ENCODE measurements around the gene MDK.

MDK gene

GRCh38 chr11:46407635-46408034, 26.2 kb downstream of the MDK start:
- Histone ChIP-seq H3K9ac (ENCODE audit: low read depth, low read length) (no peak overlapping the region), H3K9me3 (ENCODE audit: control insufficient read depth, insufficient read depth, low read length) (no peaks in the 10 kb centered on the region), H3K4me1 (ENCODE audit: insufficient read depth, low read length) (no peaks in the 10 kb centered on the region), H3K36me3 (ENCODE audit: insufficient read depth, low read length) (peaks cover 8% of the 10 kb centered on the region)

- Histone ChIP-seq H3K9ac (ENCODE audit: low read depth, low read length) (no peak overlapping the region), H3K4me1 (ENCODE audit: insufficient read depth, low read length) (no peaks in the 10 kb centered on the region), H3K9me3 (ENCODE audit: control insufficient read depth, insufficient read depth, low read length) (no peaks in the 10 kb centered on the region), H3K36me3 (ENCODE audit: insufficient read depth, low read length) (peaks cover 8% of the 10 kb centered on the region)
These were observed 27.0 kb downstream of the MDK start for GRCh38 chr11:46408407-46408986.

- H3K4me1 ChIP-seq (ENCODE audit: insufficient read depth, low read length): no peaks in the 10 kb centered on the region
- peaks cover 8% of the 10 kb centered on the region for H3K36me3 ChIP-seq (ENCODE audit: insufficient read depth, low read length)
- no peak overlapping the region for H3K9ac ChIP-seq (ENCODE audit: low read depth, low read length)
- no peaks in the 10 kb centered on the region for H3K9me3 ChIP-seq (ENCODE audit: control insufficient read depth, insufficient read depth, low read length)
These were observed 28.6 kb downstream of the MDK start for GRCh38 chr11:46410021-46410420.

- no peaks in the 10 kb centered on the region for H3K9me3 ChIP-seq (ENCODE audit: control insufficient read depth, insufficient read depth, low read length)
- H3K9ac ChIP-seq (ENCODE audit: low read depth, low read length): no peak overlapping the region
- H3K4me1 ChIP-seq (ENCODE audit: insufficient read depth, low read length): no peaks in the 10 kb centered on the region
- H3K36me3 ChIP-seq (ENCODE audit: insufficient read depth, low read length): no peaks in the 10 kb centered on the region; the same call in 1 of the 2 replicates
These were observed 32.4 kb downstream of the MDK start for GRCh38 chr11:46413760-46414465.

GRCh38 chr11:46414466-46414796, 33.0 kb downstream of the MDK start:
- Histone ChIP-seq H3K9ac (ENCODE audit: low read depth, low read length) (no peak overlapping the region), H3K4me1 (ENCODE audit: insufficient read depth, low read length) (no peaks in the 10 kb centered on the region), H3K9me3 (ENCODE audit: control insufficient read depth, insufficient read depth, low read length) (no peaks in the 10 kb centered on the region), H3K36me3 (ENCODE audit: insufficient read depth, low read length) (no peaks in the 10 kb centered on the region; the same call in 1 of the 2 replicates)

GRCh38 chr11:46414879-46415278, 33.4 kb downstream of the MDK start:
- H3K36me3 ChIP-seq (ENCODE audit: insufficient read depth, low read length): no peaks in the 10 kb centered on the region; the same call in 1 of the 2 replicates
- H3K9ac ChIP-seq (ENCODE audit: low read depth, low read length): no peak overlapping the region
- H3K4me1 ChIP-seq (ENCODE audit: insufficient read depth, low read length): no peaks in the 10 kb centered on the region
- no peaks in the 10 kb centered on the region for H3K9me3 ChIP-seq (ENCODE audit: control insufficient read depth, insufficient read depth, low read length)

GRCh38 chr11:46417711-46418110, 36.2 kb downstream of the MDK start:
- Histone ChIP-seq H3K9ac (ENCODE audit: low read depth, low read length) (no peak overlapping the region), H3K9me3 (ENCODE audit: control insufficient read depth, insufficient read depth, low read length) (no peaks in the 10 kb centered on the region), H3K36me3 (ENCODE audit: insufficient read depth, low read length) (no peaks in the 10 kb centered on the region; the same call in 1 of the 2 replicates), H3K4me1 (ENCODE audit: insufficient read depth, low read length) (no peaks in the 10 kb centered on the region)

GRCh38 chr11:46418751-46419150, 37.3 kb downstream of the MDK start:
- H3K36me3 ChIP-seq (ENCODE audit: insufficient read depth, low read length): no peaks in the 10 kb centered on the region; the same call in 1 of the 2 replicates
- no peaks in the 10 kb centered on the region for H3K4me1 ChIP-seq (ENCODE audit: insufficient read depth, low read length)
- H3K9ac ChIP-seq (ENCODE audit: low read depth, low read length): no peak overlapping the region
- no peaks in the 10 kb centered on the region for H3K9me3 ChIP-seq (ENCODE audit: control insufficient read depth, insufficient read depth, low read length)

- Histone ChIP-seq H3K4me1 (ENCODE audit: insufficient read depth, low read length) (no peaks in the 10 kb centered on the region), H3K36me3 (ENCODE audit: insufficient read depth, low read length) (no peaks in the 10 kb centered on the region; the same call in 1 of the 2 replicates), H3K9ac (ENCODE audit: low read depth, low read length) (no peak overlapping the region)
These were observed 39.0 kb downstream of the MDK start for GRCh38 chr11:46420513-46420912.

GRCh38 chr11:46421257-46421880, 39.9 kb downstream of the MDK start:
- Histone ChIP-seq H3K36me3 (ENCODE audit: insufficient read depth, low read length) (no peaks in the 10 kb centered on the region), H3K4me1 (ENCODE audit: insufficient read depth, low read length) (no peaks in the 10 kb centered on the region), H3K9ac (ENCODE audit: low read depth, low read length) (no peak overlapping the region), H3K9me3 (ENCODE audit: control insufficient read depth, insufficient read depth, low read length) (no peaks in the 10 kb centered on the region)

More at GRCh38 chr11:46420513-46420912, 39.0 kb downstream of the MDK start:
- H3K9me3 ChIP-seq (ENCODE audit: control insufficient read depth, insufficient read depth, low read length): no peaks in the 10 kb centered on the region

- no peak overlapping the region for H3K9ac ChIP-seq (ENCODE audit: low read depth, low read length)
These were observed 41.1 kb downstream of the MDK start for GRCh38 chr11:46422588-46422987.

GRCh38 chr11:46426233-46426991, 44.9 kb downstream of the MDK start:
- Histone ChIP-seq H3K9ac (ENCODE audit: low read depth, low read length) (no peak overlapping the region), H3K4me1 (ENCODE audit: insufficient read depth, low read length) (peaks cover 16% of the 10 kb centered on the region), H3K36me3 (ENCODE audit: insufficient read depth, low read length) (no peaks in the 10 kb centered on the region), H3K9me3 (ENCODE audit: control insufficient read depth, insufficient read depth, low read length) (no peaks in the 10 kb centered on the region)

More at GRCh38 chr11:46422588-46422987, 41.1 kb downstream of the MDK start:
- no peaks in the 10 kb centered on the region for H3K9me3 ChIP-seq (ENCODE audit: control insufficient read depth, insufficient read depth, low read length)
- H3K4me1 ChIP-seq (ENCODE audit: insufficient read depth, low read length): peaks cover 10% of the 10 kb centered on the region; the same call in 1 of the 2 replicates
- H3K36me3 ChIP-seq (ENCODE audit: insufficient read depth, low read length): no peaks in the 10 kb centered on the region

- H3K9me3 ChIP-seq (ENCODE audit: control insufficient read depth, insufficient read depth, low read length): no peaks in the 10 kb centered on the region
- no peak overlapping the region for H3K9ac ChIP-seq (ENCODE audit: low read depth, low read length)
- H3K4me1 ChIP-seq (ENCODE audit: insufficient read depth, low read length): peaks cover 16% of the 10 kb centered on the region
- no peaks in the 10 kb centered on the region for H3K36me3 ChIP-seq (ENCODE audit: insufficient read depth, low read length)
These were observed 45.9 kb downstream of the MDK start for GRCh38 chr11:46427364-46427763.

- H3K36me3 ChIP-seq (ENCODE audit: insufficient read depth, low read length): no peaks in the 10 kb centered on the region
- H3K9ac ChIP-seq (ENCODE audit: low read depth, low read length): no peak overlapping the region
- no peaks in the 10 kb centered on the region for H3K9me3 ChIP-seq (ENCODE audit: control insufficient read depth, insufficient read depth, low read length)
- H3K4me1 ChIP-seq (ENCODE audit: insufficient read depth, low read length): peaks cover 16% of the 10 kb centered on the region
These were observed 48.2 kb downstream of the MDK start for GRCh38 chr11:46429717-46430116.

All from ES-I3 (cell line).